ENCODE measurements around the gene FAXDC2. TPM values are rescaled to one million over a fixed set of nuclear protein-coding genes. Genes with fewer than 3 reads are reported as not detected.

Gene FAXDC2
- total and polyA plus RNA-seq, 10 of the 15 experiments (the other 5 are each of a cell fraction or from before 2014, with no cell fraction given) = 0.13 to 1.8 (median 0.35) TPM

GRCh38 chr5:154868702-154869101, 18.3 kb upstream of the FAXDC2 start:
- ATAC-seq (peak; percentile 27), FAIRE-seq (no peak), DNase-seq (ENCODE audit: low read depth, low spot score) (no peak)
- Histone ChIP-seq H3K9ac (ENCODE audit: control insufficient read depth, insufficient read depth, low read length) (no peak overlapping the region), H2AFZ (ENCODE audit: control insufficient read depth, low read depth, low read length) (no peak overlapping the region), H3K27ac (ENCODE audit: control insufficient read depth, insufficient read depth) (no peak overlapping the region), H3K9me3 (replicated peaks; ENCODE audit: control insufficient read depth, insufficient read depth, low read length) (no peaks in the 10 kb centered on the region), H3K79me2 (ENCODE audit: control insufficient read depth, insufficient read depth, low read length) (peaks cover 2% of the 10 kb centered on the region), H3K4me3 (no peak overlapping the region), H4K20me1 (ENCODE audit: control insufficient read depth, insufficient read depth) (no peaks in the 10 kb centered on the region), H3K36me3 (ENCODE audit: control insufficient read depth in 2 of 2, insufficient read depth in 2 of 2, low read length in 1 of 2) (peaks cover 2 to 24% of the 10 kb centered on the region in 2 experiments), H3K27me3 (replicated peaks in 1 of 2; ENCODE audit: control insufficient read depth in 2 of 2, insufficient read depth in 2 of 2, low read length in 1 of 2) (no peaks in the 10 kb centered on the region), H3K4me1 (ENCODE audit: control insufficient read depth, insufficient read depth, low read length) (no peaks in the 10 kb centered on the region), H3K4me2 (ENCODE audit: control insufficient read depth, insufficient read depth) (no peak overlapping the region)
- BruUV-seq (replicated peaks) = no TSS peak
- ChIA-PET SMC1A (ENCODE audit: uncharacterized antibody, unreplicated experiment) (interaction anchor here (2.0 kb wide), 1 partner anchor 218 kb away, joined by 5 read pairs; no protein-coding TSS in a partner anchor), POLR2A (interaction anchor here (0.7 kb wide), 2 partner anchors 34 to 52 kb away, joined by 3 read pairs; no protein-coding TSS in a partner anchor), RAD21 (ENCODE audit: unreplicated experiment) (no interaction called here), CTCF (interaction anchor here (0.8 kb wide), 1 partner anchor 217 kb away, joined by 3 read pairs; no protein-coding TSS in a partner anchor)
- WGBS (ENCODE audit: insufficient coverage, insufficient replicate concordance, low lambda C conversion rate, missing lambda C conversion rate) = 96% methylated on average over 5 of the region's 5 CpGs
- in situ Hi-C loops (cut with MboI) = no loop called here
- TF ChIP-seq HDGF (IDR thresholded peaks at IDR 0.05) (no peak), CTCF (IDR thresholded peaks at IDR 0.05 in 2 of 3, conservative IDR thresholded peaks at IDR 0.05 in 1 of 3; ENCODE audit: control insufficient read depth in 2 of 3, extremely low read depth in 1 of 3, insufficient read depth in 1 of 3, low read depth in 3 of 3, low read length in 3 of 3) (peak in 1 of 3 experiments; percentile 18; a peak in 1 of 6 replicates), CEBPB (IDR thresholded peaks at IDR 0.05; ENCODE audit: borderline replicate concordance in 1 of 2, low read depth in 2 of 2, low read length in 2 of 2) (no peak), ZZZ3 (IDR thresholded peaks at IDR 0.05; ENCODE audit: control insufficient read depth, insufficient read length, low read depth) (no peak), CBX3 (IDR thresholded peaks at IDR 0.05; ENCODE audit: borderline replicate concordance, low read depth) (no peak), ZBTB40 (IDR thresholded peaks at IDR 0.05; ENCODE audit: borderline replicate concordance) (no peak), ATF2 (IDR thresholded peaks at IDR 0.05; ENCODE audit: low read length) (no peak), SPI1 (IDR thresholded peaks at IDR 0.05; ENCODE audit: borderline replicate concordance, insufficient read depth, low read depth, low read length) (no peak)
- intact Hi-C loops (cut with micrococcal nuclease; ENCODE audit: unreplicated experiment) = no loop called here
